AG10803 (cell line): Measurements from ENCODE around the gene AFF3.

Source experiments
- DNase-seq: peaks from one replicate; pipeline ENCODE4 v3.0.0; 2010; ENCODE audit warnings: low read depth
- H3K4me3 ChIP-seq: 2 replicates; pipeline ENCODE4 v1.5.1; 2011; ENCODE audit warnings: mild to moderate bottlenecking, low read length, control low read depth
- TF ChIP-seq, protein P1 (sequence below): conservative IDR thresholded peaks from 2 replicates; pipeline ENCODE4 v1.5.1; 2011; ENCODE audit warnings: mild to moderate bottlenecking, low read length, control low read depth, inconsistent platforms

The AFF3 gene

DNA sequence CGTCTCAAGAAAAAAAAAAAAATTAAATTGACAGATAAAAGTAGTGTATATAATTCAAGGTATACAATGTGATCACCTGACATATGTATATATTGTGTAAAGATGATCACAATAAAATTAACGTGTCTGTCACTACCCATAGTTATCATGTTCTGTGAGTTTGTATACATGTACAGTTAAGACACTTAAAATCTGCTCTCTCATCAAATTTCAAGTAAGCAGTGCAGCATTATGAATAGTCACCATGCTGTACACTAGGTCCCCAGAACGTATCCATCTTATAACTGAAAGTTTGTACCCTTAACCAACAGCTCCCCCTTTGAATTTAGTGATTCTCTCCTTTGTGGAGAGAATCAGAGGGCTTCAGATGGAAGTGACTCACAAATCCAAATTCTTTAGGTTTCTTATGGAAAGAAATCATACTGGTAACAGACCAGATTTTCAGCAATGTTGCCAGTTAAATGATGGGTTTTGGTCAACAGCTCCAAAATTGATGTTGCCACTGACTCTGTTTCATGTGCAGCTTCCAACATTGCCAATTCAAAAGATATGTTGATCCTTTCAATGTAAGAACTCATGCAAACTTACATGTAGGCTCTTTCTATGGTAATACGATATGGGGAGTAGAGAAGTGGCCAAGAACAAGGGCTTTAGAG lies 281.5 kb downstream of the AFF3 start:
- H3K4me3 ChIP-seq, result no peak overlapping the region
- peak; percentile 41 for DNase-seq
- TF ChIP-seq, protein P1, sequence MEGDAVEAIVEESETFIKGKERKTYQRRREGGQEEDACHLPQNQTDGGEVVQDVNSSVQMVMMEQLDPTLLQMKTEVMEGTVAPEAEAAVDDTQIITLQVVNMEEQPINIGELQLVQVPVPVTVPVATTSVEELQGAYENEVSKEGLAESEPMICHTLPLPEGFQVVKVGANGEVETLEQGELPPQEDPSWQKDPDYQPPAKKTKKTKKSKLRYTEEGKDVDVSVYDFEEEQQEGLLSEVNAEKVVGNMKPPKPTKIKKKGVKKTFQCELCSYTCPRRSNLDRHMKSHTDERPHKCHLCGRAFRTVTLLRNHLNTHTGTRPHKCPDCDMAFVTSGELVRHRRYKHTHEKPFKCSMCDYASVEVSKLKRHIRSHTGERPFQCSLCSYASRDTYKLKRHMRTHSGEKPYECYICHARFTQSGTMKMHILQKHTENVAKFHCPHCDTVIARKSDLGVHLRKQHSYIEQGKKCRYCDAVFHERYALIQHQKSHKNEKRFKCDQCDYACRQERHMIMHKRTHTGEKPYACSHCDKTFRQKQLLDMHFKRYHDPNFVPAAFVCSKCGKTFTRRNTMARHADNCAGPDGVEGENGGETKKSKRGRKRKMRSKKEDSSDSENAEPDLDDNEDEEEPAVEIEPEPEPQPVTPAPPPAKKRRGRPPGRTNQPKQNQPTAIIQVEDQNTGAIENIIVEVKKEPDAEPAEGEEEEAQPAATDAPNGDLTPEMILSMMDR, result no peak

- peak; percentile 86 for DNase-seq
- no peak overlapping the region for H3K4me3 ChIP-seq
- TF ChIP-seq, protein P1, result no peak
Measured at GRCh38 chr2:99858951-99859596, 283.3 kb downstream of the AFF3 start.

GRCh38 chr2:99857867-99858444 lies 284.4 kb downstream of the AFF3 start:
- H3K4me3 ChIP-seq, result no peak overlapping the region
- DNase-seq, result no peak
- TF ChIP-seq, protein P1, result no peak

DNA sequence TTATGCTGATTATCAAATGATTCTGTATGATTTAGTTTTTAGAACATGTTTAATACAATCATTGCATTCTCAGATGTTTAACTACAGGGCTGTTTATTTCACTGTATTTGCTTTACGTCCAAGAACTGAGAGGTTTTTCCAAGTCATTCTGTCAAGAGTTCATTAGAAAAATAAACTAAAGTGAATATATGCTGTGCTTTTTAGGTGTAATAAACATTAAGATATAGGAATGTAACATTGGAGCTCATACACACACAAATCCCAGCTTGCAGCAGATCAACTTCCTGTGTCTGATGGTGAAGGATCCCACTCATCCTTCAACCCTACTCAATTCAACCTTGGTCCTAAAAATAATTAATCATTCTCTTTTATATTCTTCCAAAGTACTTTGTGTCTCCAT lies 285.0 kb downstream of the AFF3 start:
- no peak for DNase-seq

GRCh38 chr2:99856119-99856518 lies 286.3 kb downstream of the AFF3 start:
- no peak for DNase-seq
- H3K4me3 ChIP-seq, result no peak overlapping the region
- TF ChIP-seq, protein P1, result no peak

More for the DNA sequence above, 285.0 kb downstream of the AFF3 start:
- TF ChIP-seq, protein P1, result no peak
- no peak overlapping the region for H3K4me3 ChIP-seq

- TF ChIP-seq, protein P1, result no peak
- DNase-seq, result no peak
- H3K4me3 ChIP-seq, result no peak overlapping the region
Measured at GRCh38 chr2:99854236-99854852, 288.0 kb downstream of the AFF3 start.

- no peak for DNase-seq
- TF ChIP-seq, protein P1, result no peak
- H3K4me3 ChIP-seq, result no peak overlapping the region
Measured at GRCh38 chr2:99852956-99853355, 289.4 kb downstream of the AFF3 start.
